22Rv1 (cell line): ENCODE results near the gene IVD.

Experiments
- H3K27ac ChIP-seq: fragments of 450-650 bp; 2 replicates; pipeline ENCODE4 v1.5.1; 2017
- CTCF ChIP-seq: fragments of 450-650 bp; IDR thresholded peaks from 2 replicates; pipeline ENCODE4 v1.5.1; 2017; ENCODE audit warnings: mild to moderate bottlenecking
- ZFX ChIP-seq: fragments of 450-650 bp; IDR thresholded peaks from 2 replicates; pipeline ENCODE4 v1.6.1; 2017; ENCODE audit warnings: antibody characterized with exemption, borderline replicate concordance

IVD gene

GRCh38 chr15:40409366-40409765 is 3.8 kb downstream of the IVD start:
- TF ChIP-seq ZFX: no peak
- TF ChIP-seq CTCF: no peak
- no peak overlapping the region for H3K27ac ChIP-seq

GRCh38 chr15:40410476-40410875 is 4.9 kb downstream of the IVD start:
- H3K27ac ChIP-seq: no peak overlapping the region
- TF ChIP-seq CTCF (no peak), ZFX (no peak)

GRCh38 chr15:40412095-40412759 is 6.6 kb downstream of the IVD start:
- H3K27ac ChIP-seq: no peak overlapping the region
- TF ChIP-seq CTCF: no peak
- no peak for TF ChIP-seq ZFX

GRCh38 chr15:40413036-40413435 is 7.4 kb downstream of the IVD start:
- no peak for TF ChIP-seq ZFX
- TF ChIP-seq CTCF: no peak
- no peak overlapping the region for H3K27ac ChIP-seq

- H3K27ac ChIP-seq: no peak overlapping the region
- TF ChIP-seq ZFX (no peak), CTCF (no peak)
Observed at GRCh38 chr15:40414816-40415215, 9.2 kb downstream of the IVD start.

GRCh38 chr15:40415226-40415625 is 9.6 kb downstream of the IVD start:
- TF ChIP-seq ZFX (no peak), CTCF (no peak)
- no peak overlapping the region for H3K27ac ChIP-seq

- no peak for TF ChIP-seq CTCF
- TF ChIP-seq ZFX: no peak
- no peak overlapping the region for H3K27ac ChIP-seq
Observed at GRCh38 chr15:40416056-40416455, 10.5 kb downstream of the IVD start.
